ENCODE measurements around the gene PLEKHH1. TPM values are rescaled to one million over a fixed set of nuclear protein-coding genes. Genes with fewer than 3 reads are reported as not detected.
"Not testable (repeated sequence)": the region's sequence is repeated elsewhere in the genome, so short reads cannot be mapped to it uniquely, and the experiment has no call there.

PLEKHH1 gene
- total RNA-seq, 1 donor from 2014 or later, result 6.8 TPM

DNA sequence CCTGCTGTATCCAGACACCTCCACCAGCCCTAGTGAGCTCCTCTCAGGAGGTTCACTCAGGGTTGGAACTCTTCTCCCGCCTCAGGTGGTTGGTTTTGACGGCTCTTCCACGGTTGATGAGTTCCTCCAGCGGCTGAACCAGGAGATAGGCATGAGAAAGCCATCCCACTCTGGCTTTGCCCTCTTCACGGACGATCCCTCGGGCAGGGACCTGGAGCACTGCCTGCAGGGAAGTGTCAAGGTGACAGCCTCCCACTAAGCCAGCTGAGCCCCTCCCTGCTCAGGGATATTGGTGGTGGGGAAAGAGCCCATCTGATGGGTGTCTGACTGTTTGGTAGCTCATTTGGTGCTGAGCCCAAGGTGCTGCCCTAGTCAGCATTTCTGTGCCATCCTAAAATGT is 46.5 kb downstream of the PLEKHH1 start:
- DNase-seq (ENCODE audit: low spot score), result peak; percentile 81

DNA sequence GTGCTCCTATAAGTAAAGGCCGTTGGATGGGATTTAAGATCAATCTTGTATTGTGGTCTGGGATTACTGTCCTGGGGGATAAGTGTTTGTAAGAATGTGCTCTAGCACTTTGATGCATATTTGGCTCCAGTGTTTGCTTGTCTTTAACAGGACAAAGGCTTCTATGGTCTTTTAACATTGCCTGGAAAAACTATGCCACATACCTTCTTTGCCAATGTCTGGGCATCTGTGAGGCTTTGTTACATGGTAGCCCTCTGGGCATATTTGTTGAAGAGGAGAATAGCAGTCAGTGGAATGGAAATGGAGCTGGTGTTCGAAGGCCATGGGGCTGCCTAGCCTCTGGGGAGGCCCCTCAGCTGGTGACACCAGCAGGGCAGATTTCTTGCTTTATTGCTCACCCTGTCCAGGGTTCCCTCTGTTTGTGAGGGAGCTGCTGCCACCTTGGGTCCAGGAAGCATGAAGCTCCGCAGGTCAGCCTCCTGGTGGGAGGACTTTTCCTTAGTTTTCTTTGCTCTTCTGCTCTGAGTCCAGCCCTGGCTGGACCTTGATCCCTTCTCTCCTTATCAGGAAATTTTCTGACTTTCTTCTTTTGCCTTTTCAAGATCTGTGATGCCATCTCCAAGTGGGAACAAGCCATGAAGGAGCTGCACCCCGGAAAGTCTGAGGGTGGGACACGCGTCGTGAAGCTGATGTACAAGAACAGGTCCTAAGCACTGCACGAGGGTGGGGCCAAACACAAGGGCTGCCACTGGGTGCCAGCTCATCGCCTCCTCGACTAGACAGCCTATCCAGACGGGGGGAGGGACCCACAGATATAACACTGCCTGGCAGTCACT is 47.5 kb downstream of the PLEKHH1 start:
- peak; percentile 71 for DNase-seq (ENCODE audit: low spot score)

DNA sequence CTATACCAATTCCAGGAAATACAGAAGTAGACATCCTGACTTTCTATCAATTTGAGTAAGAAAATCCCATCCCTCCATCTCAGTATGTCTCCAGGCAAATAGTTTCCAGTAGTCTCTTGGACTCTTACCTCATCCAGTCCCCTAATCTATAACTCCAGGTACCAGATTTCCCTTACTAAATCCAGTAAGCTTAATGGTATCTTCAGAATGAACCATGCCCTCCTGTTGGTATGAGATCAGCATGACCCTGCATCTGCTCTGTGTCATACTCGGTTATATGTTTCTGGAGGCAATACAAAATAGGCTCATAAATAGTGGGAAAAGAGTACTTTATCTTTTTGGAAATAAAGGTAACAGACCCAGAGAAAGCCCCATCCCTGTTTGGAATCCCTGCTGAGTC is 48.6 kb downstream of the PLEKHH1 start:
- DNase-seq (ENCODE audit: low spot score), result no peak

DNA sequence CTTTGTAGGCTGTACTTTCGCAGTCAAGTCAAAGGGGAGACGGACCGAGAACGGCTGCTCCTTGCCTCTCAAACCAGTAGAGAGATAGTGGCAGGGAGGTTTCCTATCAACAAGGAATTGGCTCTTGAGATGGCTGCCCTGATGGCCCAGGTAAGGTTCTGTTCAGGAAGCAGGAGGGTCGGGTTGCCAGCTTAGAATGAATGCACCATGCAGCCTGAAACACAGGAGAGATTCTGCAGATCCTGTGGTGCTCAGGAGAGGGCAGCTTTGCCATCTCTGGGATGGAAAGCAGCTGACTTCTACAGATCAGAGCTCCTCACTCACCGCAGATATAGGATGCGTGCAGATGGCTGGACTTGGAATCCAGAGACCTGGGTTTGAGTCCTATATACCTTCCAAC is 49.0 kb downstream of the PLEKHH1 start:
- peak; percentile 24 for DNase-seq (ENCODE audit: low spot score)

DNA sequence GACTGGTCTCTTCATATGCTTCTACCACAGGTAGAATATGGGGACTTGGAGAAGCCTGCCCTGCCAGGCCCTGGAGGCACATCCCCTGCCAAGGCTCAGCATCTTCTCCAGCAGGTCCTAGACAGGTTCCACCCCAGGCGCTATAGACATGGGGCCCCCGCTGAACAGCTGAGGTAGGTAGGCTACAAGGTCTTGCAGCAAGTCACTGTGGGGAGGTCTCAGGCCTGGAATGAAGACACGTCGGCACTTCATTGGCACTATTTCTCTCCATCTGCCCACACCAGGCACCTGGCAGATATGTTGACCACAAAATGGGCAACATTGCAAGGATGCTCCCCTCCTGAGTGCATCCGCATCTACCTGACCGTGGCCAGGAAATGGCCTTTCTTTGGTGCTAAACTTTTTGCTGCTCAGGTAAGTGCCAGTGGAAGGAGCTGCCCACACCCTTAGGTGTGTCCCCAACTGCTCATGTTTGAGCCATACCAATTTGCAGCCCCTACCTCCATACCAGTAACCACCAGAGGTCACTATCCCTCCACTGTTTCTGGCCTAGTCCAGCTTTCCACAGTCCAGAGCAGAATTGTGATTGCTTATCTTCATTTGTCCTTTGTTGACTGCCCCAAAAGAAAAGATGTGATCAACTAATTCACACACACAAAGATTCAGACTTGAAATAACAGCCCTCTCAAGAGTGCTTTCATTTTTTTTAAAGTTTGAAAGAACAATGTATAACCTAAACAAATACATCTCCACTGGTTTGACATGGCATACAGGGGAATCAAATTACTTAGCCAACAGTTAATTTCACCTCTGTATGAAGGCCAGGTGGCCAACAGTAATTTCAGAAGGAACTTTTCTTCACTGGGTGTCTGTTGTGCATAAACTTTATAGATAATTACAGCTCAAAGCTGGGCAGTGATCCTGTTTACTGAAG is 50.9 kb downstream of the PLEKHH1 start:
- peak; percentile 47 for DNase-seq (ENCODE audit: low spot score)

DNA sequence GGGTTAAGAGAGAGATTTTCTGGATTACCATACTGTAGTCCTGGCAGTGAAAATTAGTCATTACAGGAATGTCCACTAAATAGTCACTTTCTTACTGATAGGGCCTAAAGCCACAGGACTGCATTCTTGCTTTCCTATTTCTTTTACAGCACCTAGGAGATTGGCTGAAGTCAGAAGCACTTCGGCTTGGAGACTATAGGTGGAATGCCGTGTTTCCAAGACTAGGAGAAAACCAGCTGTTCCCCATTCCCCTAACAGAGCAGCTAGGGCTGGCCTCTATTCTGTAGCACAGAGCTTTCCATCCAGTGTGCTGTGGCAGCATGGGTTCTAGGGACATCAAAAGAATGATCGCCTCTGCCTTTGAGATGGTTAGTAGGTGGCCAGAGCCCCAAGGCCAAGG is 51.9 kb downstream of the PLEKHH1 start:
- DNase-seq (ENCODE audit: low spot score), result no peak

DNA sequence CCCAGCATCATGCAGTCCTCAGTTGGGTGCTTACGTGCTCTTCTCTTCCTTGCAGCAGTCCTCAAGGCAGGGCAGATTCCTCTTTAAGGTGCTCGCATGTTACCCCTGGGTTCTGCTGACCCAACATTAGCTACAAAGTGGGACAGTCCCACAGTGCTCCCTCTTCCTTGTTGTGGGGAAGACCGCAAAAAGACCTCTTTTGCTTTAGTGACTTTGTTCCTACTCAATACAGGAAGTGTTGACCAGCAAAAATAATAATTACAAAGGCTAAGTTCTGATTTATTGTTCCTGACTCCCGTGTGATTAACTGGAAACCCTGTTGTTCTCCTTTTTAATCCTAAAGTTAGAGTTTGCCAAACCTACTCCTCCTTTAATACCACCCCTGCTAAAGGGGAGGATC is 53.3 kb downstream of the PLEKHH1 start:
- no peak for DNase-seq (ENCODE audit: low spot score)

DNA sequence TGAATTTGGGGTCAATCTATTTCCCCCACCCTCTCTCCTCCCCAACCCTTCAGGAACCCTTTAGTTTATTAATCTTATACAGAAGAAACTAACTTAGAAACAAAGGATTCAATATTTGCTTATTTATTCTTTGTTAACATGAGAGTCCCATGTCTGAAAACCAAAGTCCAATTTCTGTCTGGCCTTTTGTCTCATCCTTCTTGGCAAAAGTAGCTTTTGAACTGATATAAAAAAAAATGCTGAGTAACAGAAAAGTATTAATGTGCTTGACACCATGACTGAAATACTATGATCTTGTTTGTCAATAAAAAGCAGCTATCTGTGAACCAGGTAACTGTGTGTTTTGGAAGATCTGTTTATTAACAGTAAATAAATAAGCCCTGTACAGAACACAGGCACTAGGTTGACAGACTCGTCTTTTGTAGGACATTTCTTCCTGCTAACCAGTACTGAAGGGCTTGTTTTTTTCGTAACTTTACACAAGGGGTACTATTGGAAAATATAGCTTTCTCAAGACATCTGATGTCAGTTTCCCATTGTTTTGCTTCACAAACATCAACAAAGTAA is 56.2 kb downstream of the PLEKHH1 start:
- no peak for DNase-seq (ENCODE audit: low spot score)

DNA sequence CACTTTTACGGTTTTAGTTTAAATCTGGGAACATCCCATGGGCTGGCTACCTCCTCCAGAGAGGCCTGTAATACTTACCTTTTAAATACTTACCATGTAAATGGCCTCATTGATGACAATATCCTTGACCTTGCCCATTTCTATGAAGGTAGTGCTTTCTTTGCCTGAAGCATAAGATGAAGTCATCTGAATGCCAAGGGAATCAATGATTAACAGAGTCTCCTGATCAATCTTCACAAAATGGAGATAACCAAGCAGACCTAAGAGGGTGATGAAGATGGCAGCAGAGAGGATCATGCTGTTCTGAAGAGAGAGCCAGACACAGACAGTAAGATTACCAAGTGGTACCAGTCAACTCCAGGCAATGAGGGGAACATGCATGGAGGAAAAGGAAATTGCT is 60.6 kb downstream of the PLEKHH1 start:
- DNase-seq (ENCODE audit: low spot score), result not testable (repeated sequence)

DNA sequence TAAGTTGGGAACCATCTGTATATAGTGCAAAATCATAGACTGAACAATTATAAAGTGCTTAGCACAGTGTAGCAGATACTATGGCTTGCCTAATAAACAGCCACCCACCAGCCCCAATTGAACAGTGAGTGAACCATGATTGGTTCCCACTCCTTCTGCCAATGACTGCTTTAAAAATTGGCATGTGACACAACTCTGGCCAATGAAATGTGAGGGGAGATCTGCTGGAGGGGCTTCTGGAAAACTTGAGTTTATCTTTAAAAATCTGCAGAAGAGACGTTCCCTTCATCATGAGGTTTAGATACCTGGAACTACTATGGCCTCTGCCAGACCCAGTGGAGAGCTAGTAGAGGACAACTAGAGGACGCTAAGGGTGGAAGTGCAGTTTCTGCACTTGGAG is 62.3 kb downstream of the PLEKHH1 start:
- no peak for DNase-seq (ENCODE audit: low spot score)

DNA sequence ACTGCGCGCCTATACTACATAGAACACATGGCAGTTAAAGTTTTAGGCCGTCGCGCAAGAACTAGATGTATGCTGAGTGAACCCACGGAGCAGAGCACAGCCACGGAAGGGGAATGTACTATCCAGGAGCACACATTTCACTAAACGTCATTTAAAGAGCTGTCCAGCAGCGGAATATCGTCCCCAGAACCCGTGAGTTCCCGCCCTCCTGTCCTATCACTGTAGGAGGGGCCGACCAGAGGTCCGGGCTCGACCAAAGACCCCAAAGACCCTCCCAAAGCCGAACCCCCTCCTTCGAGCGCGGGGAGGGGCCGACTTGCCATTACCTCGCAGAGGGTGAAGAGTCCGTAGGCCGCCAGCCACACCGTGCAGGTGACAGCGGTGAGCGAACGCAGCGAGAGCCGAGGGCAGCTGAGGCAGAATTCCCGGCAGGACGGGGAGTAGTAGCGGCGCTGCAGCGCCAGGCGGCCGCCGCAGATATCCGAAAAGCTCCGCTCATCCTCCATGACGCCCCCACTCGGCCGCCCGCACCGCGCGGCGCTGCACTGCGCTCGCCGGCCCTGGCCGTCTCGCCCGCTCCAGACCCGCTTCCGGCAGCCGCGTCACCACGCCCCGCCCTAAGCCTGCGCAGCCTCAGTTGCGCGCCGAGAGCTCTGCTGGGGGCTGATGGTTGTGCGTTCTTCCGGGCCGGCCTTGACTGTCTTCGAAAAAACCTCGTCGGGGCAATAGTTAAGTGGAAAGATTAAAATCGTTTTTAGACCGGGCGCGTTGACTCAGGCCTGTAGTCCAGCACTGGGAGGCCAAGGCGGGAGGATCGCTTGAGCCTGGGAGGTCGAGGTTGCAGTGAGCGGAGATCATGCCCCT is 66.8 kb downstream of the PLEKHH1 start, which contains the start of gene PIGH:
Gene PIGH, minus strand, starts transcription at position 571 of the 864 bp plus-strand sequence. Its CDS starts 65 bp downstream, at position 506.
- DNase-seq (ENCODE audit: low spot score), result peak; percentile 97

DNA sequence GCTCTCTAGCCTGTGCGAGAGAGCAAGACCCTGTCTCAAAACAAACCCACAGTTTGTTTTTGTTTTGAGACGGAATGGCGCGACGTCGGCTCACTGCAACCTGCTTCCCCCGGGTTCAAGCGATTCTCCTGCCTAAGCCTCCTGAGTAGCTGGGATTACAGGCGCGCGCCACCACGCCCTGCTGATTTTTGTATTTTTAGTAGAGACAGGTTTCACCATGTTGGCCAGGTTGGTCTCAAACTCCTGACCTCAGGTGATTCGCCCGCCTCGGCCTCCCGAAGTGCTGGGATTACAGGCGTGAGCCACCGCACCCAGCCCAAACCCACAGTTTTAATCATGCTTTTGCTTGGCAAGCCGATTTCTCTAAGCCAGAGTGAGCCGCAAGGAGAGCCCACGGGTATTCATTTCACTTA is 67.5 kb downstream of the PLEKHH1 start:
- DNase-seq (ENCODE audit: low spot score), result not testable (repeated sequence)

DNA sequence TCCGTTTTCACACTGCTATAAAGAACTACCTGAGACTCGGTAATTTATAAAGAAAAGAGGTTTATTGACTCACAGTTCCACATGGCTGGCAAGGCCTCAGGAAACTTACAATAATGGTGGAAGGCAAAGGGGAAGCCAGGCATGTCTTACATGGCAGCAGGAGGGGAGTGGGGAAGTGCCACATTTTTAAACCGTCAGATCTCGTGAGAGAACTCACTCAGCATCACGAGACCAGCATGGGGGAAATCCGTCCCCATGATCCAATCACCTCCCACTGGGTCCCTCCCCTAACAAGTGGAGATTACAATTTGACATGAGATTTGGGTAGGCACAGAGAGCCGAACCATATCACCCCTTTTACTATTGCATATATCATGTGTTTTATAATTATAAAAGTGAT is 69.0 kb downstream of the PLEKHH1 start:
- DNase-seq (ENCODE audit: low spot score), result no peak

DNA sequence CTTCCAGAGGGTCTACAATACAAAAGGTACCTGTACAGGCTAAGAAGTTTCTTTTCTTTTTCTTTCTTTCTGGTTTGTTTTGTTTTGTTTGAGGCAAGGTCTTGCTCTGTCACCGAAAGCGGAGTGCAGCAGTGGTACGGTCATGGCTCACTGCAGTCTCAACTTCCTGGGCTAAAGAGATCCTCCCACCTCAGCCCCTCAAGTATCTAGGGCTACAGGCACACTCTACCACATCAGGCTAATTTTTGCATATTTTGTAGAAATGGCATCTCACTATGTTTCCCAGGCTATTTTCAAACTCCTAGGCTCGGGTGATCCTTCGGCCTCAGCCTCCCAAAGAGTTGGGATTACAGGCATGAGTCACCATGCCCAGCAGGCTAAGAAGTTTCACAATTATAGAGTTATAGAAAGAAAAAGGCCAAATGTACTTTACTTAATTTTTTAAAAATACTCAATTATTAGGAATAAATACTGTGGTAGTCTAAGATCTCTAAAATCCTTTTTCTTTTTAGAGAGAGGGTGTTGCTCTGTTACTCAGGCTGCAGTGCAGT is 70.0 kb downstream of the PLEKHH1 start:
- DNase-seq (ENCODE audit: low spot score), result no peak

DNA sequence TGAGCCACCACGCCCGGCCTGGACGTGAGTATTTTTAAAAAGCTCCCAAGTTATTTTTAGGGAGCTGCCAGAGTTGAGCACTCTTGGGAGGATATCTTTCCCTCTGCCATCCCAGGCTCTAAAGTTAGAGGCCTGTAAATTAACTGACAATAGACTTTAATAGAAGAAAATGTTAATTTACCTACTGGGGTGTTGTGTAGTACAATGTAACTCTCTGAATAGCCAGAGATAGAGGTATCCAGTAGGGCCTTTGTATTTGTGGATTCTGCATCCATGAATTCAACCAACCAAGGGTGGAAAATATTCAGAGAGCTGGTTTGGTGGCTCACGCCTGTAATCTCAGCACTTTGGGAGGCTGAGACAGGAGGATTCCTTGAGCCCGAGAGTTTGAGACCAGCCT is 74.6 kb downstream of the PLEKHH1 start:
- no peak for DNase-seq (ENCODE audit: low spot score)

DNA sequence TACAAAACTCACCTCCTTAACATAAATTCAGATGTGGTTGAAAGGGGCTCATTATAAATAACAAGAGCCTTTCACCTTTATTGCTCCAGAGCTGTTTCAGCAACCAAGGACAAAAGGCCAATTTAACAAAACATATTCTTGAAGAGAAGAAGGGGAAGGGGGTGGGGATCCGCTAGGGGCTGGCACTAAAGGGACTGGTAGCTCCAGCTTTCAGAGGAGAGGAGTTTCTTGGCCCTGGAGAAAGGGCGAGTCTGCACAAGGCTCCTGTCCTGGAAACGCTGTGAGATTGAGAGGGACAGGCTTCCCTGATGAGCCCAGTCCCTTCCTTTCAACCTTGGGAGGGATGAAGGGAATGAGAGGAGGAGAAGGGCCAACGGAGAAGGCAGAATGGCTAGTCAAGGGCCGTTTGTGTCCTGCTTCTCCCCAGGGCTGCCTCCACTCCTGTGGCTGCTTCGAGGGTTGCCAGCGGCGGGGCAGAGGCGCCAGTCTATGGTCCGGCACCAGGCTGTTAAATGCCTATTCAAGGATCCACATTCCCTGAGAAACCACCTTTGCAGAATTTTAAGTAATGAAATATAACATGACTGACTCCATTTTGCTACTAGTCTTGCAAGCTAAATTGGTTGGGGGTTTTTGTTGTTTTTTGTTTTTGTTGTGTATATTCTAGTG is 76.7 kb downstream of the PLEKHH1 start:
- DNase-seq (ENCODE audit: low spot score), result no peak

DNA sequence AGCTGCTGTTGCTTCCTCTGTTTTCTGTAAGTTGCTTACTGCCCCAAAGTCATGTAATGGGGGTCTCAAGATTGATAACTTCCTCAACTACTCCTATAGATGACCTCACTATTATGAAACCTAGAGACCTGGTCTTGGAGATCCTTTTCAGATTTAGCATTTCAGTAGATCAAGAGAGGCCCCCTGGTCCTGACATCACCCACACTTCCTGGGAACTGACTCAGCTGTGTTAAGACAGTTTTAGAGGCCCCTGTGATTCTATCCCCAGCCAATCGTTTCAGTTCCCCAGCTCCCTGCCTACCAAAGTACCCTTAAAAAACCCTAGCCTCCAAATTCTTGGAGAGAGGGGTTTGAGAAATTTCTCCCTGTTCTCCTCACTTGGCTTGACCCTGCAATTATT is 77.4 kb downstream of the PLEKHH1 start:
- no peak for DNase-seq (ENCODE audit: low spot score)

DNA sequence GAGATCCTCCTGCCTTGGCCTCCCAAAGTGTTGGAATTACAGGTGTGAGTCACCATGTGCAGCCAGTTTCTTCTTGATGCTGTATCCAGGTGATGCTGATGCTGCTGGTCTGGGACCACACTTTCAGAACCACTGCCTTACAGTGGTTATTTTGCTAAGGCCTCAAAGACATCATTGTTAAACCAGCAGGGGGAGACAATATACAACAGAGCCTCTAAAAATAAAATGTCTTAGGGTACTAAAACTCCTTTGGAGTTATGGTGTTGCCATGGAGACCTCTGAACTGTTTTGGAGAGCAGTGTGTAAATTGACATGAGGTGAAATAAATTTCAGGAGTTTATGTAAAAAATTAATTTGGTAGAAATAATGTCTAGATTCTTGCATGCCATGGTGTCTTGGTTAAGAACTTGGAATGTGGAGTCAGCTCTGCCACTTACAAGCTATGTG is 85.5 kb downstream of the PLEKHH1 start:
- DNase-seq (ENCODE audit: low spot score), result no peak

DNA sequence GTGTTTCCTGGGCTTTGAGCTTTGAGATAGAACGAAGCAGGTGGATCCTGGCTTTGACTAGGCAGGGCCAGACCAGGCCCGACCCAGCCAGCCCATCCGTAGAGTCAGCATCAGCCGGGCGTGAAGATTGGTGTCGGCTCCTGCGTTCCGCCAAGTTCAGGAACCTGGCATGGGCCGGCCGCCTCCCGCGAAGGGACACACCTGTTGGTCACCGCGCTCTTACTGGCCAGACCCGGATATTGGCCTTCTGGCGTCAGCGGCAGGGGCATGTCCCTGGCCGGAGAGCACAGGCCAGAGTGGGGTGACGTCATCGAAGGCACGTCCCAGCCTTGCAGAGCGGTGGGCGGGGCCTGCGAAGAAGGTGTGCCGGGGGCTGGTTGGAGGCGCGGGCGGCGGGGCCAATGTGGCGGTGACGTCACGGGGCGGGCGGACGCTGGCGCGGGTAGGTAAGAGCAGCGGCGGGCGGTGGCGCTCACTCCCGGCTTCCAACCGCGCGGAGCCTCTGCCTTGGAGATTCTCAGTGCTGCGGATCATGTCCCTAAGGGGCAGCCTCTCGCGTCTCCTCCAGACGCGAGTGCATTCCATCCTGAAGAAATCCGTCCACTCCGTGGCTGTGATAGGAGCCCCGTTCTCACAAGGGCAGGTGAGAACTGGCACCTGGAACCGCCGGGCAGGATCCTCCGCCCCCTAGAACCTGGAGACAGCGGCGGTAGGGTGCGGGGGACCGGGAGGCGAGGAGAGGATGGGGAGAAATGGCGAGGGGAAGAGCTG is 86.5 kb downstream of the PLEKHH1 start, which contains the start of gene ARG2:
Gene ARG2, plus strand, starts transcription at position 475 of the 771 bp plus-strand sequence. Its CDS starts 58 bp downstream, at position 533.
- DNase-seq (ENCODE audit: low spot score), result peak; percentile 99

Measured in mesenteric fat pad (tissue), 1 donor.